ENCODE data around the gene SHCBP1L. TPM values are rescaled to one million over a fixed set of nuclear protein-coding genes. Genes with fewer than 3 reads are reported as not detected.

Gene SHCBP1L
- total RNA-seq, 1 donor from 2014 or later: not detected

DNA sequence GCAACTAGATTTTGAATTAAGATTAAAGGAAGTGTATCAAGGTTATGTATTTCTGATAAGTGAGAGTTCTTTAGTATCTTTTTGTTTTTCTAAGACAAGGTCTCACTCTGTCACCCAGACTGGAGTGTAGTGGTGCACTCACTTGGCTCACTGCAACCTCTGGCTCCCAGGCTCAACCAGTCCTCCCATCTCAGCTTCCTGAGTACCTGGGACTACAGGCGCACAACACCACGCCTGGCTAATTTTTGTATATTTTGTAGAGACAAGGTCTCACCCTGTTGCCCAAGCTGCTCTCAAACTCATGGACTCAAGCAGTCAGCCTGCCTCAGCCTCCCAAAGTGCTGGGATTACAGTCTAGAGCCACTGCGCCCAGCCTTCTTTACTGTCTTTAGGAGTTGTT lies 80.1 kb downstream of the SHCBP1L start:
- Histone ChIP-seq H4K20me1 (ENCODE audit: low read depth) (peaks cover 26% of the 10 kb centered on the region), H3K4me2 (no peak overlapping the region), H3K9me3 (ENCODE audit: low read depth) (no peaks in the 10 kb centered on the region), H3K27ac (no peak overlapping the region), H3K4me1 (no peaks in the 10 kb centered on the region), H3K27me3 (no peaks in the 10 kb centered on the region), H3K36me3 (peaks cover 89% of the 10 kb centered on the region), H3F3A (ENCODE audit: low read depth) (peaks cover 45% of the 10 kb centered on the region), H2AFZ (replicated peaks) (no peak overlapping the region), H3K9ac (no peak overlapping the region), H3K4me3 (no peak overlapping the region), H3K79me2 (ENCODE audit: low read depth) (peaks cover 83% of the 10 kb centered on the region)
- Mint-ChIP-seq H3K4me1 (no peaks in the 10 kb centered on the region), H3K27ac (no peak overlapping the region), H3K4me3 (no peak overlapping the region), H3K9me3 (no peaks in the 10 kb centered on the region), H3K36me3 (peaks cover 59% of the 10 kb centered on the region), H3K27me3 (ENCODE audit: insufficient read depth, low read depth) (no peaks in the 10 kb centered on the region)
- no peak for DNase-seq (ENCODE audit: low spot score)
- TF ChIP-seq EZH2phosphoT487 (IDR thresholded peaks at IDR 0.05) (no peak), EZH2 (IDR thresholded peaks at IDR 0.05) (no peak)
- TF ChIP-seq, protein P1, sequence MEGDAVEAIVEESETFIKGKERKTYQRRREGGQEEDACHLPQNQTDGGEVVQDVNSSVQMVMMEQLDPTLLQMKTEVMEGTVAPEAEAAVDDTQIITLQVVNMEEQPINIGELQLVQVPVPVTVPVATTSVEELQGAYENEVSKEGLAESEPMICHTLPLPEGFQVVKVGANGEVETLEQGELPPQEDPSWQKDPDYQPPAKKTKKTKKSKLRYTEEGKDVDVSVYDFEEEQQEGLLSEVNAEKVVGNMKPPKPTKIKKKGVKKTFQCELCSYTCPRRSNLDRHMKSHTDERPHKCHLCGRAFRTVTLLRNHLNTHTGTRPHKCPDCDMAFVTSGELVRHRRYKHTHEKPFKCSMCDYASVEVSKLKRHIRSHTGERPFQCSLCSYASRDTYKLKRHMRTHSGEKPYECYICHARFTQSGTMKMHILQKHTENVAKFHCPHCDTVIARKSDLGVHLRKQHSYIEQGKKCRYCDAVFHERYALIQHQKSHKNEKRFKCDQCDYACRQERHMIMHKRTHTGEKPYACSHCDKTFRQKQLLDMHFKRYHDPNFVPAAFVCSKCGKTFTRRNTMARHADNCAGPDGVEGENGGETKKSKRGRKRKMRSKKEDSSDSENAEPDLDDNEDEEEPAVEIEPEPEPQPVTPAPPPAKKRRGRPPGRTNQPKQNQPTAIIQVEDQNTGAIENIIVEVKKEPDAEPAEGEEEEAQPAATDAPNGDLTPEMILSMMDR (IDR thresholded peaks at IDR 0.05): no peak

DNA sequence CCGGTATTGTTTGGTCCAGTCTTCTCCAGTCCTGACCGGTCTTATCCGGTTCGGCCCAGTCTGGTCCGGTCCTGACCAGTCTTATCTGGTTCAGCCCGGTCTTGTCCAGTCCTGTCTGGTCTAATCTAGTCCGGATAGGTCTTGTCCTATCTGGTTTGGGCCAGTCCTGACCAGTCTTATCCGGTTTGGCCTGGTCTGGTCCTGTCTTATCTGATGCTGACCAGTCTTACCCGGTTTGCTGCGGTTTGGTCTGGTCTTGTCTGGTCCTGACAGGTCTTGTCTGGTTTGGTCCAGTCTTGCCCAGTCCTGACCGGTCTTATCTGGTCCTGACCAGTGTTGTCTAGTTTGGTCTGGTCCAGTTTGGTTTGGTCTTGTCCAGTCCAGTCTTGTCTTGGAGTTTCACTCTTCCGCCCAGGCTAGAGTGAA lies 83.7 kb downstream of the SHCBP1L start:
- Mint-ChIP-seq H3K4me3 (no peak overlapping the region), H3K36me3 (peaks cover 68% of the 10 kb centered on the region), H3K27me3 (ENCODE audit: insufficient read depth, low read depth) (no peaks in the 10 kb centered on the region), H3K4me1 (no peaks in the 10 kb centered on the region), H3K9me3 (no peaks in the 10 kb centered on the region), H3K27ac (no peak overlapping the region)
- Histone ChIP-seq H3K4me3 (no peak overlapping the region), H4K20me1 (ENCODE audit: low read depth) (peaks cover 48% of the 10 kb centered on the region), H3K9ac (no peak overlapping the region), H3K9me3 (ENCODE audit: low read depth) (no peaks in the 10 kb centered on the region), H3F3A (ENCODE audit: low read depth) (peaks cover 48% of the 10 kb centered on the region), H3K27me3 (no peaks in the 10 kb centered on the region), H3K27ac (peak overlapping the region; percentile 84), H3K79me2 (ENCODE audit: low read depth) (peaks cover 94% of the 10 kb centered on the region), H2AFZ (replicated peaks) (no peak overlapping the region), H3K4me2 (no peak overlapping the region), H3K4me1 (no peaks in the 10 kb centered on the region), H3K36me3 (peaks cover 94% of the 10 kb centered on the region)
- peak; percentile 54 for DNase-seq (ENCODE audit: low spot score)
- TF ChIP-seq, protein P1 (IDR thresholded peaks at IDR 0.05): no peak
- TF ChIP-seq EZH2phosphoT487 (IDR thresholded peaks at IDR 0.05) (no peak), EZH2 (IDR thresholded peaks at IDR 0.05) (no peak)

DNA sequence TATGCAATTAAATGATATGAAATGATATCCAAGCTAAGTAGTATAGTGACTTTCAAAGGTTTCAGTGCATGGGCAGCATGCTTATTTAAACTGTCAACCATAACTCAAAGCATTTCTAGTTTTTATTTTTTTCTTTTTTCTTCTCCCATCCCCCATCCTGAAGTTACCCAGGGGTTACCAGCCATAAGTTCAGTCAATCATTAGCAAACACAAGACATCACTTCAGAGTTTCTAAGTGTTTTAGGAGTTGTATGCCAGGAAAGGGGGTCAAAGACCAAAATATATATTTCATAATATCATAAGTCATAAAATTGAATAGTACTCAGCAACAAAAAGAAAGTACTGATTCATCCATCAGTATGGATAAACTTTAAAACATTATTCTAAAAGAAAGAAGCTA lies 85.1 kb downstream of the SHCBP1L start:
- H3K36me3 ChIP-seq: peaks cover 94% of the 10 kb centered on the region
- no peak overlapping the region for H3K4me3 Mint-ChIP-seq
- no peaks in the 10 kb centered on the region for H3K9me3 ChIP-seq (ENCODE audit: low read depth)
- H3K36me3 Mint-ChIP-seq: peaks cover 59% of the 10 kb centered on the region
- H3F3A ChIP-seq (ENCODE audit: low read depth): peaks cover 57% of the 10 kb centered on the region
- no peak overlapping the region for H3K27ac ChIP-seq
- TF ChIP-seq EZH2 (IDR thresholded peaks at IDR 0.05) (no peak), EZH2phosphoT487 (IDR thresholded peaks at IDR 0.05) (no peak)
- TF ChIP-seq, protein P1 (IDR thresholded peaks at IDR 0.05): no peak
- H3K4me1 Mint-ChIP-seq: no peaks in the 10 kb centered on the region
- no peaks in the 10 kb centered on the region for H3K9me3 Mint-ChIP-seq
- H3K4me1 ChIP-seq: no peaks in the 10 kb centered on the region
- H4K20me1 ChIP-seq (ENCODE audit: low read depth): peaks cover 51% of the 10 kb centered on the region
- no peaks in the 10 kb centered on the region for H3K27me3 ChIP-seq
- H3K27me3 Mint-ChIP-seq (ENCODE audit: insufficient read depth, low read depth): no peaks in the 10 kb centered on the region
- H2AFZ ChIP-seq (replicated peaks): no peak overlapping the region
- no peak overlapping the region for H3K27ac Mint-ChIP-seq
- no peak overlapping the region for H3K4me2 ChIP-seq
- no peak for DNase-seq (ENCODE audit: low spot score)
- peaks cover 95% of the 10 kb centered on the region for H3K79me2 ChIP-seq (ENCODE audit: low read depth)
- H3K9ac ChIP-seq: no peak overlapping the region
- no peak overlapping the region for H3K4me3 ChIP-seq

Data from neural progenitor cell (in vitro differentiated cells).